Lower lobe of right lung (tissue), 2 donors: ENCODE data around the gene CACNA1B. TPM values are rescaled to one million over a fixed set of nuclear protein-coding genes. Genes with fewer than 3 reads are reported as not detected.
A peak's percentile ranks its signal among the peaks of the same experiment; 100 is the strongest.

Experiments used
- ATAC-seq, 2 donors: fragments of 200-7000 bp; cut with Tn5 transposase; one replicate each; pipeline ENCODE4 v1.9.1; 2020 to 2022; ENCODE audit warnings: mild to moderate bottlenecking in 2 of 2, moderate library complexity in 2 of 2
- DNase-seq: peaks from one replicate; pipeline ENCODE4 v3.0.0-alpha.2; 2020
- H3K27ac ChIP-seq: fragments of 200-600 bp; one replicate; pipeline ENCODE4 v1.8.0; 2022
- H3K27me3 ChIP-seq: fragments of 200-600 bp; one replicate; pipeline ENCODE4 v1.8.0; 2022; ENCODE audit warnings: low read depth
- H3K36me3 ChIP-seq: fragments of 200-600 bp; one replicate; pipeline ENCODE4 v1.8.0; 2022; ENCODE audit warnings: mild to moderate bottlenecking
- H3K4me1 ChIP-seq: fragments of 200-600 bp; one replicate; pipeline ENCODE4 v1.8.0; 2022
- H3K4me3 ChIP-seq: fragments of 200-600 bp; one replicate; pipeline ENCODE4 v1.8.0; 2022; ENCODE audit warnings: mild to moderate bottlenecking
- H3K9me3 ChIP-seq: fragments of 200-600 bp; one replicate; pipeline ENCODE4 v1.8.0; 2022
- intact Hi-C: fragments of 100-400 bp; cut with DNase I; formaldehyde crosslinking; loops from one replicate; pipeline ENCODE4 v1.11.0; 2022
- total RNA-seq: library from RNA; stranded (reverse); fragmentation: NEBNext Ultra II Directional; extraction: Animal tissue kit (Norgen Biotek cat#: 25700); gene quantifications from one replicate; pipeline ENCODE4 v1.2.1, GENCODE V29; 2021
- TF ChIP-seq, protein P1 (sequence below): fragments of 200-600 bp; IDR thresholded peaks from one replicate; pipeline ENCODE4 v1.8.0; 2022; ENCODE audit warnings: antibody characterized with exemption, mild to moderate bottlenecking
- donor health status: DM: no; HTN: yes; CAD: no; lungs with severe emphysema.

Gene CACNA1B
- total RNA-seq, 1 donor from 2014 or later, result 0.06 TPM

DNA sequence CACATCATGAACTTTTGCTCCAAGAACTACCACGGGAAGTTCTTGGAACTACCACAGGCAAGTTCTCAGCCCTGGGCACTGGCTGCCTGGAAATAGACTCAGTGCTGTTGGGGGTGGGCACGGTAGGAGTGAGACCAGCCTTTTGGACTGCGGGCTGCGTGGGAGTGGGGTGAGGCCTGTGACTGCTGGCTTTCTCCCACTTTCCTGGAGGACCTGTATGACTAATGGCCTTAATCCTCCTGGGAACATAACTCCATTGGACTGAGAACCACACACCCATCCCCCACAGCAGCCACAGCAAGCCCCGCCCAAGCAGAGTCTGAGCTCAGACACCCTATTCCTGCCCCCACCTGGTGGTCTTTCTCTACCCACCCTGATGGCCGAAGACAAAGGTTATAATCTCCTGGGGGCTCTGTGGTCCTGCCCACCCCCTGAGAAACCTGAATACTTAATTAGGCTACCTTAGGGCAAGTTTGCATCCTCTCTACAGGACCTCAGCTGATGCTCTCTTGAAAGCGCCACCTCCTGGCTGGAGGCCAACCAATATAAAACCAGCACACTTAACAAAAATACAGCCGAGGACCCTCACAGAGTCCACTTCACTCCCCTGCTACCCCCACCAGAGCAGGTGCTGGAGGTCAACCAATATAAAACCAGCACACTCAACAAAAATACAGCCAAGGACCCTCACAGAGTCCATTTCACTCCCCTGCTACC, 112.6 kb downstream of the CACNA1B start:
- no peaks in the 10 kb centered on the region for H3K9me3 ChIP-seq
- TF ChIP-seq, protein P1, sequence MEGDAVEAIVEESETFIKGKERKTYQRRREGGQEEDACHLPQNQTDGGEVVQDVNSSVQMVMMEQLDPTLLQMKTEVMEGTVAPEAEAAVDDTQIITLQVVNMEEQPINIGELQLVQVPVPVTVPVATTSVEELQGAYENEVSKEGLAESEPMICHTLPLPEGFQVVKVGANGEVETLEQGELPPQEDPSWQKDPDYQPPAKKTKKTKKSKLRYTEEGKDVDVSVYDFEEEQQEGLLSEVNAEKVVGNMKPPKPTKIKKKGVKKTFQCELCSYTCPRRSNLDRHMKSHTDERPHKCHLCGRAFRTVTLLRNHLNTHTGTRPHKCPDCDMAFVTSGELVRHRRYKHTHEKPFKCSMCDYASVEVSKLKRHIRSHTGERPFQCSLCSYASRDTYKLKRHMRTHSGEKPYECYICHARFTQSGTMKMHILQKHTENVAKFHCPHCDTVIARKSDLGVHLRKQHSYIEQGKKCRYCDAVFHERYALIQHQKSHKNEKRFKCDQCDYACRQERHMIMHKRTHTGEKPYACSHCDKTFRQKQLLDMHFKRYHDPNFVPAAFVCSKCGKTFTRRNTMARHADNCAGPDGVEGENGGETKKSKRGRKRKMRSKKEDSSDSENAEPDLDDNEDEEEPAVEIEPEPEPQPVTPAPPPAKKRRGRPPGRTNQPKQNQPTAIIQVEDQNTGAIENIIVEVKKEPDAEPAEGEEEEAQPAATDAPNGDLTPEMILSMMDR, result no peak
- DNase-seq (no peak), ATAC-seq (no peak)
- peaks cover 17% of the 10 kb centered on the region for H3K27me3 ChIP-seq
- H3K4me3 ChIP-seq, result no peak overlapping the region
- H3K27ac ChIP-seq, result no peak overlapping the region
- H3K36me3 ChIP-seq, result no peaks in the 10 kb centered on the region
- H3K4me1 ChIP-seq, result no peaks in the 10 kb centered on the region
- intact Hi-C loops, result no loop called here

DNA sequence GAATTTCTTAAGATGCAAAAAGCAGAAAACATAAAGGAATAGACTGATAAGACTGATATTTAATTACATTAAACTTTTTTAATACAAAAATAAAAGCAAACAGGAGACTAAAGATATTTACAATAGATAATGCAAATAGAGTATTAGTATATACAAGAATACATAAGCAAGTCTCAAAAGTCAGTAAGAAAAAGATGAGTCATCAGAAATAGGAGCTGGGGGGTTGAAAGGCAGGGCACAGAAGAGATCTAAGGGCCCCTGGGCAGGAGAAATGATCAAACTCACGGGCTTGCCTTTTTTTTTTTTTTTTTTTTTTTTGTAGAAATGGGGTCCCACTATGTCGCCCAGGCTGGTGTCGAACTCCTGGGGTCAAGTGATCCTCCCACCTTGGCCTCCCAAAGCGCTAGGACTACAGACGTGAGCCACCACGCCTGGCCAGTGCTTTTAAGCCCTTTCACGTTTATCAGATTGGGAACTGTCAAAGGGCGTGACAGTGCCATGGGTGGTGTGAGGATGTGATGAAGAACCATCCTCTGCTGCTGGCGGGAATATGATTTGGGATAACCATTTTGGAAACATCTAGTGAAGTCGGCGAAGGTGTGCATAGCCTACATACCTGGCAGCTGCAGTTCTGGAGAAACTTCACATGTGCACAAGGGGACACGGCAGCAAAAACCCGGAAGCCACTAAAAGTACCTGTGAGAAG, 126.1 kb downstream of the CACNA1B start:
- Histone ChIP-seq H3K4me3 (no peak overlapping the region), H3K27me3 (peaks cover 4% of the 10 kb centered on the region), H3K9me3 (no peaks in the 10 kb centered on the region), H3K27ac (no peak overlapping the region), H3K36me3 (no peaks in the 10 kb centered on the region), H3K4me1 (no peaks in the 10 kb centered on the region)
- DNase-seq (no peak), ATAC-seq (no peak)
- intact Hi-C loops, result no loop called here
- TF ChIP-seq, protein P1, result no peak

DNA sequence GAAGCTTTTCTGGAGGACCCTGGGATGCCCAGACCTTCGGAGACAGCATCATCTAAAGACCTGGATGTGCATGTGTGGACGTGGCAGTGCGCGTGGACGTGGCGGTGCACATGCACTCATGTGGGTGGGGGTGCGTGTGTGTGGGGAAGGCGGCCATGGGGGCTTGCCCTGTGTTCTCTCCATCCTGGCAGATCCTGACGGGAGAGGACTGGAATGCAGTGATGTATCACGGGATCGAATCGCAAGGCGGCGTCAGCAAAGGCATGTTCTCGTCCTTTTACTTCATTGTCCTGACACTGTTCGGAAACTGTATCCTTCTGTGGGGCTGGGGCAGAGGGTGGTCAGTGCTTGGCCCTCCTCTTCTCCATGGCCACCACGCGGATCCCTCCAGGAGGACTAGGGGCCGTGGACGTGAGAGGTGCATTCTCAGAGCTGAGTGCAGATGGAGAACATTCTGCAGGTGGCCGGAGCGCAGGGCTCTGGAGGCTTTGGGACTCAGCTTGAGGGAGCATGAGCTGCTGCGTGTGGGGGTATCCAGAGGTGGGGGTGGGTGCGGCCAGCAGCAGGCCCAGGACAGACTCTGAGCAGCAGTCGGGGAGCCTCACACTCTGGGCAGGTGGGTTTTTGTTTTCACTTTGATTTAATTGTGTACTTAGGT, 129.1 kb downstream of the CACNA1B start:
- DNase-seq, result peak; percentile 21

DNA sequence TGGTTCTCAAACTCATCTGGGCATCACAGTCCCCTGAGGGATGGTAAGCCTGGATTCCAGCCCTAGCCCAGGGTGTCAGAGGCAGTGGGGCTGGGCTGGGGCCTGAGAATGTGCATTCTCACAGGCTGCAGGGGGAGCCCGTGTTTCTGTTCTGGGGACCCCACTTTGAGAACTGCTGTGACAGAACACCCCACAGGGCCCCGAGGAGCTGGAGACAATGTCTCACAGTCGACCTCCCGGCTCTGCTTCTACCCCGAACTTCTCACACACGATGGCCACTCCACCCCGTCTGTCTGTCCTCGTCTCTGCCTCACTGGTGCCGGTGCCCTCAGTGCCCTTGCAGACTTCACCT, 130.0 kb downstream of the CACNA1B start:
- TF ChIP-seq, protein P1, result no peak
- Histone ChIP-seq H3K27me3 (peaks cover 4% of the 10 kb centered on the region), H3K9me3 (no peaks in the 10 kb centered on the region), H3K4me3 (no peak overlapping the region), H3K4me1 (no peaks in the 10 kb centered on the region), H3K27ac (no peak overlapping the region), H3K36me3 (no peaks in the 10 kb centered on the region)
- no peak for DNase-seq
- intact Hi-C loops, result no loop called here
- ATAC-seq, result no peak

More for the DNA sequence above, 129.1 kb downstream of the CACNA1B start:
- intact Hi-C loops, result no loop called here
- TF ChIP-seq, protein P1, result no peak
- Histone ChIP-seq H3K27me3 (peaks cover 4% of the 10 kb centered on the region), H3K27ac (no peak overlapping the region), H3K36me3 (no peaks in the 10 kb centered on the region), H3K9me3 (no peaks in the 10 kb centered on the region), H3K4me3 (no peak overlapping the region), H3K4me1 (no peaks in the 10 kb centered on the region)
- no peak for ATAC-seq

DNA sequence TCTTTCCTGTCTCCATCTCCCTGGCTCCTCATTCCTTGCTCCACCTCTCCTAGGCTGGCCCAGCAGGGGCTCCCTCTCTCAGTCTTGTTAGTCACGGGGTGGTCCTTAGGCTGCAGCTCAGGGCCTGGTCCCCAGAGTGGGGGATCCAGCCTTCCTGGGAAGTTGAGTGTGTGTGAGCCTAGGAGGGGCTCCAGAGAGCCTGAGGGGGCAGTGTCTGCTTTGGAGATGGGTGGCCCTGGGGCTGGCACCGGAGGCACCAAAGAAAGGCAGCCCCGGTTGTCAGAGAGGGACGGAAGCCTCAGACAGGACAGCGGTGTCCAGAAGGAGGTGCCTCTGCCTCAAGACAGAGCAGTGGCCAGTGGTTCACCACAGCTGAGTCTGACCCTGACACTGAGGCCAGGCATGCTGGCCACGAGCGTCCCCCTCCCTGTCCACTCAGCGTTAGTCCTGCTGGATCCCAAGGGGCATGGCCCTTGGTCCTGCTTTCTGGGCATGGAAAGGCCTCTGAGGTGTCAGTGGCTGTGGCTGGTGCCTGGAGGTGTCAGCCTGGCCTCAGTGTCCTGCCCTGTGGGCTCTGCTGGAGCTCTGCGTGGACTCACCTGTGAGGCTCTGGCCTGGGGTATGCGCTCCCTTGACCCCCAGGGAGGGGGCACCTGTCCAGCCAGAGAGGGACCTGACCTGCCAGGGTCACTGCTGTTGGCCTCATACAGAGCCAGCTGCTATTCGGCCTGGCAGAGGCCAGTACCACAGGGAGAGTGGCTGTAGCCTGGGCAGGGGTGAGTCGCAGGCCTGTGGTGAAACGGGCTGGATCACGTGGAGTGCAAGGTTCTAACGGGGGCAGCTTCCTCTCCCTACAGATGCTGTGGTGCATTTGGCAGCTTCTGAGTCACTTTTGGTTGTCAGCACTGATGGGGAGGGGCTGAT, 130.6 kb downstream of the CACNA1B start:
- TF ChIP-seq, protein P1, result no peak
- Histone ChIP-seq H3K9me3 (no peaks in the 10 kb centered on the region), H3K27ac (no peak overlapping the region), H3K27me3 (peaks cover 4% of the 10 kb centered on the region), H3K4me3 (no peak overlapping the region), H3K36me3 (no peaks in the 10 kb centered on the region), H3K4me1 (no peaks in the 10 kb centered on the region)
- ATAC-seq, result peak in 1 of 2 donors; percentile 8
- DNase-seq, result peak; percentile 35
- intact Hi-C loops, result no loop called here
